GM12875 (cell line): Measurements from ENCODE around the gene NDUFA1.

Source experiments
- H3K4me3 ChIP-seq: one replicate; pipeline ENCODE4 v1.5.1; 2011; ENCODE audit warnings: low read depth, low read length, control low read depth
- CTCF ChIP-seq: IDR thresholded peaks from 2 replicates; pipeline ENCODE4 v1.5.1; 2011; ENCODE audit warnings: low read depth, mild to moderate bottlenecking, control low read depth, inconsistent platforms, low read length, moderate library complexity, borderline replicate concordance; ENCODE audit not compliant: insufficient read depth

The NDUFA1 gene

GRCh38 chrX:119870626-119871131 is 953 bp upstream of the NDUFA1 start:
- TF ChIP-seq CTCF: no peak
- peak overlapping the region; percentile 60 for H3K4me3 ChIP-seq

DNA sequence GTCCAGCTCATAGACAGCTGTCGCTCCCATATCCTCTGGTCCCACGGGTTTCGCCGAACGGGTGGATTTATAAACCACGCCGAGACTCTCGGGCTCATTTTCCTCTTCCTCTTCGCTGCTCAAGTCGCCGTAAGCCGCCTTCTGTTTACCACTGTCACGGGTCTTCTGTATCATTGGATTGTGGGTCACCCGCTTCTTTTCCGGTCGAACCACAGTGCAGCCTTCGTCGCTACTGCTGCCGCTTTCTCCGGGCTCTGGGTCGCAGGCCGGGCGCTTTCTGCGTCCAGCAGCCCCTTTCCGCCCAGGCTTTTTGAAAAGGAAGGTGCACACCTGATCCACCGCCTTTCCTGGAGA is 410 bp upstream of the NDUFA1 start:
- TF ChIP-seq CTCF: no peak
- peak overlapping the region; percentile 60 for H3K4me3 ChIP-seq

DNA sequence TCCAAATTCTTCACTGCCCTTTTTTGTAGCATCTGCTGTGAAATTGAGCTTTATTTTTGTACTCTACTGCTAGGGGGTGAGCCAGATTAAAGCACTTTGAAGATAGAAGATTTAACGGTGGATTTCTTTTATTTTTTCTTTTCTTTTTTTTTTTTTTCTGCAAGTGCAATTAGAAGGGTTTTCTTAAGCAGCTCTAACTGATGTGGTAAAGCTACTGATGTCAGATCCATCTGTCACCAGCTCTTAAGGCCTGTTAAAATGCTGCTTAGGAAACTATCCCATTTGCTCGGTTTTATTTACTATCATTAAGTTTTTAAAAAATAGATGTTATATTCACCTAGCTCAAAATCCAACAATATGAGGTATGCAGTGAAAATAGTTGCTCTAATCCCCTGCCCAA is 7.1 kb downstream of the NDUFA1 start:
- no peak for TF ChIP-seq CTCF
- H3K4me3 ChIP-seq: no peak overlapping the region

- H3K4me3 ChIP-seq: no peak overlapping the region
- no peak for TF ChIP-seq CTCF
Measured at GRCh38 chrX:119880076-119880475, 8.4 kb downstream of the NDUFA1 start.

- no peak overlapping the region for H3K4me3 ChIP-seq
Measured at GRCh38 chrX:119880552-119881437, 9.2 kb downstream of the NDUFA1 start.

DNA sequence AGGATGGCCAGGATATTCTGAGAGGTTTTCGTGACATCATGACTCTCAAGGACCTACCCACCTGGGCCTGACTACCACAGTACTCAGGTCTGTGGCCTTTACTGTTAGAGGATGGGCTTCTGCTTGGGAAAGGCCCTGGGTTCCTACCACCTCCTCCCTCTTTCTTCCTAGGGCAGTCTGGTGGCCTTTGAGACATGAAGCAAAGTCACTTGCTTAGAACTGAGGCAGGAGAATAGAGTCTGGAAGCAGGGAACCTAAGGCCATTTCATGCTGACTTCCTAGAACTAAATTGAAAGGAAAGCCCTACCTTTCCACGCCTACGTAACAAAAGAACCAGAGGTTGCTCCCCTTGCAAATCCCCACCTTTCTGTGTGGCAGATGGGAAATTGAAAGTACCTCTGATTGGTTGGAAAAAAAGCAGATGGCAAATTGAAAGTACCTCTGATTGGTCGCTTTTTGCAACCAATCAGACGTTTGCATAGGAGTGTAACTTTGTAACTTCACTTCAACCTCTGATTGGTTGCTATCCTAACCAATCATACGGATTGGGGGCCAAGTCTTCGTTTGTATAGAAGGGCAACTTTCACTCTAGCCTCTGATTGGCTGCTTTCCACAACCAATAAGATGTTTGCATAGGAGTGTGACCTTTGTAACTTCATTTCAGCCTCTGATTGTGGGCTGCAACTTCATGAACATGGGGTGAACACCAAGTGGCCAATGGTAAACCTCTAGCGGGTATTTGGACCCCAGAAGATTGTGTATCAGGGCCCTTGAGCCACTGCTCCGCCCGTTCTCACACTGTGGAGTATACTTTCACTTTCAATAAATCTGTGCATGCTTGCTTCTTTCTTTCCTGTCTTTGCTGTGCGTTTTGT is 14.2 kb downstream of the NDUFA1 start:
- H3K4me3 ChIP-seq: no peak overlapping the region

More at GRCh38 chrX:119880552-119881437, 9.2 kb downstream of the NDUFA1 start:
- TF ChIP-seq CTCF: peak; percentile 78

More for the DNA sequence above, 14.2 kb downstream of the NDUFA1 start:
- TF ChIP-seq CTCF: no peak
